Parathyroid adenoma (tissue), 2 donors: Measurements from ENCODE around the gene ADISSP.
"Not testable (repeated sequence)": the region's sequence is repeated elsewhere in the genome, so short reads cannot be mapped to it uniquely, and the experiment has no call there.

Experiments used
- H2AFZ ChIP-seq: fragments of 300-600 bp; sonication (generic); one replicate; pipeline ENCODE4 v1.7.0; 2017; ENCODE audit warnings: antibody characterized with exemption, mild to moderate bottlenecking
- H3K27ac ChIP-seq: fragments of 300-600 bp; sonication (generic); one replicate; pipeline ENCODE4 v1.7.0; 2017
- H3K27me3 ChIP-seq: fragments of 300-600 bp; sonication (generic); one replicate; pipeline ENCODE4 v1.7.0; 2017; ENCODE audit warnings: low read length; ENCODE audit not compliant: control insufficient read depth, insufficient read depth
- H3K36me3 ChIP-seq: fragments of 300-600 bp; sonication (generic); one replicate; pipeline ENCODE4 v1.7.0; 2017; ENCODE audit warnings: low read length; ENCODE audit not compliant: control insufficient read depth, insufficient read depth
- H3K4me1 ChIP-seq: fragments of 300-600 bp; sonication (generic); one replicate; pipeline ENCODE4 v1.7.0; 2017; ENCODE audit warnings: control low read depth
- H3K4me2 ChIP-seq: fragments of 300-600 bp; sonication (generic); one replicate; pipeline ENCODE4 v1.7.0; 2017; ENCODE audit warnings: low read length
- H3K4me3 ChIP-seq: fragments of 300-600 bp; sonication (generic); one replicate; pipeline ENCODE4 v1.7.0; 2017; ENCODE audit warnings: low read depth, low read length
- H3K79me2 ChIP-seq: fragments of 300-600 bp; sonication (generic); one replicate; pipeline ENCODE4 v1.7.0; 2017; ENCODE audit warnings: control low read depth
- H3K9ac ChIP-seq: fragments of 300-600 bp; sonication (generic); one replicate; pipeline ENCODE4 v1.7.0; 2017; ENCODE audit warnings: mild to moderate bottlenecking
- H3K9me3 ChIP-seq: fragments of 300-600 bp; sonication (generic); one replicate; pipeline ENCODE4 v1.7.0; 2017; ENCODE audit warnings: low read length; ENCODE audit not compliant: control insufficient read depth
- TF ChIP-seq, protein P1 (sequence below): fragments of 300-600 bp; sonication (generic); IDR thresholded peaks from one replicate; pipeline ENCODE4 v1.7.0; 2017; ENCODE audit warnings: antibody characterized with exemption, mild to moderate bottlenecking
- donor health status: primary hyperparathyroidism.

The ADISSP gene

DNA sequence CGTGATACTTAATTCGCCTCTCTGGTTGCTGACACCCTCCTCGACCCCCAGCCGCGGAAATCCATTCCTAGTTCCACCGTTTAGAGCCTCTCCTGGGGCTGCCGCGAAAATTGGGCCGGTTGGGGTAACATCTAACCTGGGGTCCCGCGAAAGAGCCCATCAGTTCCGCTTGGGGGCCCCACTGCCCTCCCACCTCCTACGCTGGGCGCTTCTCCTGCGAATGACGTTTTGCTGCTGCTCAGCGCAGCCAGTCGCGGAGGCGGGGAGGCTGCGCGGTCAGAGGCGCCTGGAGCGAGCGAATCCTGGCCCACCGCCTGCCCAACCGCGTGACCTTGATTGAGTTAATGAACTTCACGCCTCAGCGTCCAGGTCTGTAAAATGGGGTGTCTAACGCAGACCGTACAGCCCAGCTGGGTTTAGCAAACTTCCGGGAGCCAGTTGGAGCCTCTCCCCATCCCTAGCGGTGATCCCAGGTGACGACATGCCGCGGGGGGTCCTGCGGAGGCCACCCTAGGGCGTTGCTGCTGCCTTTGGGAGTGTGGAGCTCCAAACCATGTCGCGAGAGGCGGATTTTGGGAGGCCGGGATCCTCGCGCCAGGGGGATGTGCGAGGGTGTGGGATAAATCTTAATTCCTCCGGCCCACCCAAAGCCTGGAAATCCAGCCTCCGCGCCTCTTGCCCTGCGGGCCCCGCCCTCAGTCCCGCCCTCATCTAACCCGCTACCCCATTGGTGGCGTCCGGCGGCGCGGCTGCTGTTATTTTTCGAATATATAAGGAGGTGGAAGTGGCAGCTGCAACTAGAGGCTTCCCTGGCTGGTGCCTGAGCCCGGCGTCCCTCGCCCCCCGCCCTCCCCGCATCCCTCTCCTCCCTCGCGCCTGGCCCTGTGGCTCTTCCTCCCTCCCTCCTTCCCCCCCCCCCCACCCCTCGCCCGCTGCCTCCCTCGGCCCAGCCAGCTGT is 28.2 kb upstream of the ADISSP start, which contains the start of gene CDC25B:
TSS of gene CDC25B (plus strand) at position 800 of the 958 bp plus-strand sequence. CDS start 222 bp downstream, outside the sequence.
- H3K4me3 ChIP-seq: peak within 1 kb of the TSS; percentile 78
- H3K9ac ChIP-seq: peak within 1 kb of the TSS; percentile 5
- H3K36me3 ChIP-seq: no peaks in the 10 kb centered on the region
- peak within 1 kb of the TSS; percentile 85 for H3K4me2 ChIP-seq
- TF ChIP-seq, protein P1, sequence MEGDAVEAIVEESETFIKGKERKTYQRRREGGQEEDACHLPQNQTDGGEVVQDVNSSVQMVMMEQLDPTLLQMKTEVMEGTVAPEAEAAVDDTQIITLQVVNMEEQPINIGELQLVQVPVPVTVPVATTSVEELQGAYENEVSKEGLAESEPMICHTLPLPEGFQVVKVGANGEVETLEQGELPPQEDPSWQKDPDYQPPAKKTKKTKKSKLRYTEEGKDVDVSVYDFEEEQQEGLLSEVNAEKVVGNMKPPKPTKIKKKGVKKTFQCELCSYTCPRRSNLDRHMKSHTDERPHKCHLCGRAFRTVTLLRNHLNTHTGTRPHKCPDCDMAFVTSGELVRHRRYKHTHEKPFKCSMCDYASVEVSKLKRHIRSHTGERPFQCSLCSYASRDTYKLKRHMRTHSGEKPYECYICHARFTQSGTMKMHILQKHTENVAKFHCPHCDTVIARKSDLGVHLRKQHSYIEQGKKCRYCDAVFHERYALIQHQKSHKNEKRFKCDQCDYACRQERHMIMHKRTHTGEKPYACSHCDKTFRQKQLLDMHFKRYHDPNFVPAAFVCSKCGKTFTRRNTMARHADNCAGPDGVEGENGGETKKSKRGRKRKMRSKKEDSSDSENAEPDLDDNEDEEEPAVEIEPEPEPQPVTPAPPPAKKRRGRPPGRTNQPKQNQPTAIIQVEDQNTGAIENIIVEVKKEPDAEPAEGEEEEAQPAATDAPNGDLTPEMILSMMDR: peak; percentile 34
- no peaks in the 10 kb centered on the region for H3K27me3 ChIP-seq
- peaks cover 10% of the 10 kb centered on the region for H3K4me1 ChIP-seq
- H2AFZ ChIP-seq: peak within 1 kb of the TSS; percentile 97
- no peaks in the 10 kb centered on the region for H3K9me3 ChIP-seq
- H3K79me2 ChIP-seq: no peaks in the 10 kb centered on the region
- H3K27ac ChIP-seq: peak within 1 kb of the TSS; percentile 88

DNA sequence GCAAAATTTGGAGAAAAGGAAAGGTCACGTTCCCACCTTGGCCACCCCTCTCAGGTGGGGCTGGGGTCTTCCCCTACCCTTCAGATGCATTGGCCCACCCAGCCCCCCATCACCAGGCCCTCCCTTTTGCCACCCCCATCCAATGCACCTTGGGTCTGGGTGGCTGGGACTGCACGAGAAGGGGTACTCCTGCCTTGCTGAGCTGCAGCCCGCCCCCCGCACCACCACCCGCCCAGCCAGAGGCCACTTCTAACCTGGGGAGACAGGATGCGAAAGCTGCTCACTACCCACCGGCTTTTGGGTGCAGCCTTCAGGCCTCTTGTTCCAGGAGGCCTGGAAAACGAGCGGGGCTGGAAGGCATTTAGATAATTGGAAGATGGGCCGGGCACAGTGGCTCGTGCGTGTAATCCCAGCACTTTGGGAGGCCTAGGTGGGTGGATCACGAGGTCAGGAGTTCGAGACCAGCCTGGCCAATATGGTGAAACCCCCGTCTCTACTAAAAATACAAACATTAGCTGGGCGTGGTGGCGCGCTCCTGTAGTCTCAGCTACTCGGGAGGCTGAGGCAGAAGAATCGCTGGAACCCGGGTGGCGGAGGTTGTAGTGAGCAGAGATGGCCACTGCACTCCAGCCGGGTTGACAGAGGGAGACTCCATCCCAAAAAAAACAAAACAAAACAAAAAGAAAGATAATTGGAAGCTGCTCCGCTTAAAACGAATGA is 27.3 kb upstream of the ADISSP start:
- Histone ChIP-seq H2AFZ (peak overlapping the region; percentile 97), H3K4me2 (no peak overlapping the region), H3K9ac (no peak overlapping the region), H3K27ac (peak overlapping the region; percentile 88), H3K27me3 (no peaks in the 10 kb centered on the region), H3K9me3 (no peaks in the 10 kb centered on the region), H3K4me1 (peaks cover 3% of the 10 kb centered on the region), H3K36me3 (no peaks in the 10 kb centered on the region), H3K79me2 (no peaks in the 10 kb centered on the region), H3K4me3 (peak overlapping the region; percentile 78)
- TF ChIP-seq, protein P1: no peak

DNA sequence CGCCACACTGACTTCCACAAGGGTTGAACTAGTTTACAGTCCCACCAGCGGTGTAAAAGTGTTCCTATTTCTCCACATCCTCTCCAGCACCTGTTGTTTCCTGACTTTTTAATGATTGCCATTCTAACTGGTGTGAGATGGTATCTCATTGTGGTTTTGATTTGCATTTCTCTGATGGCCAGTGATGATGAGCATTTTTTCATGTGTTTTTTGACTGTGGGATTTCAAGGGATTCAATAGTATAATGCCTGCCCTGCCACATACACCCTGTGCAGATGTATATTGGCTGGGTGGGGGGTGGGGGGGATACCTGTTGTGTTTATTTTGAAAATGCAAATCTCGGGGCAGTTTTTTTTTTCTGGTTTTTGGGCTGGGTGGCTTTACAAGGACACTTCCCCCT is 26.6 kb upstream of the ADISSP start:
- H3K27ac ChIP-seq, H3K4me1 ChIP-seq, H3K9ac ChIP-seq, H3K27me3 ChIP-seq, H2AFZ ChIP-seq, H3K4me3 ChIP-seq, H3K4me2 ChIP-seq, H3K36me3 ChIP-seq, H3K79me2 ChIP-seq, H3K9me3 ChIP-seq: not testable (repeated sequence)

DNA sequence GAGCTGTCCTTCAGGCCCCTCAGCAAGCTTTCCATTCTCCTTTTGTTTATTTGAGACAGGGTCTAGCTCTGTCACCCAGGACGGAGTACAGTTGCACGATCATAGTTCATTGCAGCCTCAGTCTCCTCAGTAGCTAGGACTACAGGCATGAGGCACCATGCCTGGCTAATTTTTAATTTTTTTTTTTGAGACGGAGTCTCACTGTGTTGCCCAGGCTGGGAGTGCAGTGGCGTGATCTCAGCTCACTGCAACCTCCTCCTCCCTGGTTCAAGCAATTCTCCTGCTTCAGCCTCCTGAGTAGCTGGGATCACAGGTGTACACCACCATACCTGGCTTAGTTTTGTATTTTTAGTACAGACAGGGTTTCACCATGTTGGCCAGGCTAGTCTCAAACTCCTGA is 21.6 kb upstream of the ADISSP start:
- not testable (repeated sequence) for H2AFZ ChIP-seq, H3K9ac ChIP-seq, H3K36me3 ChIP-seq, H3K79me2 ChIP-seq, H3K4me3 ChIP-seq, H3K27me3 ChIP-seq, H3K27ac ChIP-seq, H3K4me2 ChIP-seq, H3K9me3 ChIP-seq
- H3K4me1 ChIP-seq: peaks cover 26% of the 10 kb centered on the region

DNA sequence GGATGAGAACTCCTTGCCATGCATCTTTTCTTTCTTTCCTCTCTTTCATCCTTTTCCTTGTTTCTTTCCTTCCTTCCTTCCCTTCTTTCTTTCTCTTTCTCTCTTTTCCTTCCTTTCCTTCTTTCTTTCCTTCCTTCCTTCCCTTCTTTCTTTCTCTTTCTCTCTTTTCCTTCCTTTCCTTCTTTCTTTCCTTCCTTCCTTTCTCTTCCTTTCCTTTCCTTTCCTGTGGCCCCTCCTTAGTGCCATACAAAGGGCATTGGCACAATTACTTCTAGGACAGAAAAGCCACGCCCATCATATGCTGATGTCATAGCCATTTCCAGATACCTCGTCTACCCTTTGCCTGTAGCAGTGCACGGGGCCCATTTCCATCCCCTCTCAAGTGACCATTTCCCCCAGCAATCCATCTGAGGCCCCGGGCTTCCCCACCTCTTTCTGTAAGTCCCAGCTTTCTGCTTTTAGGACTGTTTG is 21.2 kb upstream of the ADISSP start:
- H3K27me3 ChIP-seq: no peaks in the 10 kb centered on the region
- no peak overlapping the region for H3K27ac ChIP-seq
- H3K9ac ChIP-seq: no peak overlapping the region
- no peaks in the 10 kb centered on the region for H3K9me3 ChIP-seq
- no peak overlapping the region for H3K4me3 ChIP-seq
- TF ChIP-seq, protein P1: no peak
- no peak overlapping the region for H3K4me2 ChIP-seq
- H3K4me1 ChIP-seq: peaks cover 26% of the 10 kb centered on the region
- H3K79me2 ChIP-seq: peaks cover 4% of the 10 kb centered on the region
- no peaks in the 10 kb centered on the region for H3K36me3 ChIP-seq
- no peak overlapping the region for H2AFZ ChIP-seq
